GM10248 (cell line): ENCODE measurements around the gene TUBB1.

Experiments used
- CTCF ChIA-PET: fragments of 300-600 bp; sonication (Branson Sonifier 250); formaldehyde crosslinking; extraction: SDS; loops from one replicate; lab custom pipeline; 2021; ENCODE audit warnings: antibody characterized with exemption; lab: Yijun Ruan, JAX
- POLR2A ChIA-PET: fragments of 350-650 bp; sonication (Branson Sonifier 250); formaldehyde crosslinking; extraction: SDS; loops from one replicate; lab custom pipeline; 2020; ENCODE audit warnings: antibody characterized with exemption; lab: Yijun Ruan, JAX
- DNase-seq: peaks from one replicate; pipeline ENCODE4 v3.0.0; 2012; ENCODE audit errors: extremely low spot score
- TF ChIP-seq, protein P1 (sequence below): IDR thresholded peaks from 2 replicates; pipeline ENCODE4 v1.5.1; 2012; ENCODE audit warnings: mild to moderate bottlenecking, low read depth; ENCODE audit errors: extremely low read depth, missing control alignments, control extremely low read depth

The TUBB1 gene

DNA sequence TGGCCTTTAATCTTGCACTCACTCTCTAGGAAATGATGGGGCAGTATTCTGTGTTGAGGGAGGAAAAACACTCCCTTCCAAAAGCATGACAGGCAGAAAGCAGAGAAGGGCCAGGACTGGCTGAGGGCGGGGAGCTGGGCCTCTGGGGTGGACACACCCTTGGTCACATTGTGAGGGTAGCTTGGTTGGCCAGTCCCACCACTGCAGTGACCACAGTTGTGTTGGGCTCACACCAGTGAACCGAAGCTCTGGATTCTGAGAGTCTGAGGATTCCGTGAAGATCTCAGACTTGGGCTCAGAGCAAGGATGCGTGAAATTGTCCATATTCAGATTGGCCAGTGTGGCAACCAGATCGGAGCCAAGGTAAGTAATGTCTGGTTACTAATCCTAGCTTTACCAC lies at the start of gene TUBB1:
Gene TUBB1, plus strand, starts transcription at position 213 of the 400 bp plus-strand sequence. Its CDS starts 94 bp downstream, at position 307.
- TF ChIP-seq, protein P1, sequence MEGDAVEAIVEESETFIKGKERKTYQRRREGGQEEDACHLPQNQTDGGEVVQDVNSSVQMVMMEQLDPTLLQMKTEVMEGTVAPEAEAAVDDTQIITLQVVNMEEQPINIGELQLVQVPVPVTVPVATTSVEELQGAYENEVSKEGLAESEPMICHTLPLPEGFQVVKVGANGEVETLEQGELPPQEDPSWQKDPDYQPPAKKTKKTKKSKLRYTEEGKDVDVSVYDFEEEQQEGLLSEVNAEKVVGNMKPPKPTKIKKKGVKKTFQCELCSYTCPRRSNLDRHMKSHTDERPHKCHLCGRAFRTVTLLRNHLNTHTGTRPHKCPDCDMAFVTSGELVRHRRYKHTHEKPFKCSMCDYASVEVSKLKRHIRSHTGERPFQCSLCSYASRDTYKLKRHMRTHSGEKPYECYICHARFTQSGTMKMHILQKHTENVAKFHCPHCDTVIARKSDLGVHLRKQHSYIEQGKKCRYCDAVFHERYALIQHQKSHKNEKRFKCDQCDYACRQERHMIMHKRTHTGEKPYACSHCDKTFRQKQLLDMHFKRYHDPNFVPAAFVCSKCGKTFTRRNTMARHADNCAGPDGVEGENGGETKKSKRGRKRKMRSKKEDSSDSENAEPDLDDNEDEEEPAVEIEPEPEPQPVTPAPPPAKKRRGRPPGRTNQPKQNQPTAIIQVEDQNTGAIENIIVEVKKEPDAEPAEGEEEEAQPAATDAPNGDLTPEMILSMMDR: no peak
- no peak for DNase-seq
- POLR2A ChIA-PET: no interaction called here
- CTCF ChIA-PET: interaction anchor here (1.6 to 3.5 kb wide), 3 partner anchors 8 to 13 kb away, joined by 4 to 10 read pairs (median 9); partner anchors contain the start of gene ATP5F1E

DNA sequence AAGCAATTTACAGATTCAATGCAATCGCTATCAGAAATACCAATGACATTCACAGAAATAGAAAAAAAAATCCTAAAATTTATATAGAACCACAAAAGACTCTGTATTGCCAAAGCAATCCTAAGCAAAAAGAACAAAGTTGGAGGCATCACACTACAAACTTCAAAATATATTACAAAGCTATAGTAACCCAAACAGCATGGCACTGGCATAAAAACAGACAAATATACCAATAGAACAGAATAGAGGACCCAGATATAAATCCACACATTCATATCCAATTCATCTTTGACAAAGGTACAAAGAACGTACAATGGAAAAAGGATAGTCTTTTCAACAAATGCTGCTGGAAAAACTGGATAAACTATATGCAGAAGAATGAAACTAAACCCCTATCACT lies 49.8 kb upstream of the TUBB1 start:
- POLR2A ChIA-PET: no interaction called here
- CTCF ChIA-PET: no interaction called here
- DNase-seq: no peak
- TF ChIP-seq, protein P1: no peak

DNA sequence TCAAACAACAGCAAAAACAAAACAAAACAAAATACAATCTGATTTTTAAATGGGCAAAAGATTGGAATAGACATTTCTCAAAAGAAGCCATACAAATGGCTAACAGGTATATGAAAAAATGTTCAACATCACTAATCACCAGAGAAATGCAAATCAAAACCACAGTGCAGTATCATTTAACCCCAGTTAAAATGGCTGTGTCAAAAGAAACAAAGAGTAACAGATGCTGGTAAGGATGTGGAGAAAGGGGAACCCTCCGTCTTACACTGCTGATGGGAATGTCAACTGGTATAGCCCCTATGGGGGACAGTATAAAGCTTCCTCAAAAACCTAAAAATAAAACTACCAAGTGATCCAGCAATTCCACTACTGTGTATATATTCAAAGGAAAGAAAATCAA lies 49.1 kb upstream of the TUBB1 start:
- no peak for DNase-seq
- TF ChIP-seq, protein P1: no peak
- CTCF ChIA-PET: no interaction called here
- POLR2A ChIA-PET: no interaction called here

DNA sequence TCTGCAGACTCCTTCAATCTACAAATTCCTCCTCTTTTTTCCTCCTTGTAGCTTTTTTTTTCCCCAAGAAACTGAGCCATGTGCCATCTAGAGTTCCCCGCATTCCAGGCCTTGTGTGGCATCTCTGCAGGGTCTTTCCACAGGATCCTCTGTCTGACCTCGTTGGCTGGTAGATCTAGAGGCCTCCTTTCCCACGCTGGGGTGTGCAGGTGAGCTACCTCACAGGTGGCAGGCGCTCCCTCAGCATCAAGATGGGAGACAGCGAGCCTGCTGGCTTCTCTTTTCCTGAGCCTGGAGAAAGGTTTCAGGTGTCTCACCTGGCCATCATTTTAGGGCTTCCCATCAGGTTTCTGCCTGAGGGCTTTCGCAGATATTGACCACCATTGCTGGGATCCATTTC lies 47.8 kb upstream of the TUBB1 start:
- CTCF ChIA-PET: interaction anchor here (1.2 to 1.6 kb wide), 3 partner anchors 9 to 101 kb away, joined by 3 to 4 read pairs (median 3); no protein-coding TSS in a partner anchor
- DNase-seq: no peak
- POLR2A ChIA-PET: no interaction called here
- TF ChIP-seq, protein P1: no peak

DNA sequence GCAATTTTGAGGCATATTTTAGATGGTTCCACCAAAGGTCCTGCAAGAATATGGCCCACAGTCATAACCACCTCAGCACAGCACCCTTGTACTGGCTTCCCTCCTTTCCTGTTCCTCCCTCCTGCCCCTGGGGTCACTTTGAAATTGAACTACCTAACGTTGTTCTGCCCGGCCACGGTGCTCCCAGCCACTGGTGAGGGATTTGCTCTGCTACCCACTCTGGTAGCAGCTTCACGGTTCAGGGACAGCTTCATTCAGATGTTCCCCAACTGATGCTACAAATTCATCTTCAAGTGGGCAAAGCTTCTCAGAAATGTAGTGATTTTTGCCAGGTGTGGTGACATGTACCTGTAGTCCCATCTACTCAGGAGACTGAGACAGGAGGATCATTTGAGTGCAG lies 46.0 kb upstream of the TUBB1 start:
- ChIA-PET CTCF (no interaction called here), POLR2A (no interaction called here)
- TF ChIP-seq, protein P1: no peak
- DNase-seq: no peak

DNA sequence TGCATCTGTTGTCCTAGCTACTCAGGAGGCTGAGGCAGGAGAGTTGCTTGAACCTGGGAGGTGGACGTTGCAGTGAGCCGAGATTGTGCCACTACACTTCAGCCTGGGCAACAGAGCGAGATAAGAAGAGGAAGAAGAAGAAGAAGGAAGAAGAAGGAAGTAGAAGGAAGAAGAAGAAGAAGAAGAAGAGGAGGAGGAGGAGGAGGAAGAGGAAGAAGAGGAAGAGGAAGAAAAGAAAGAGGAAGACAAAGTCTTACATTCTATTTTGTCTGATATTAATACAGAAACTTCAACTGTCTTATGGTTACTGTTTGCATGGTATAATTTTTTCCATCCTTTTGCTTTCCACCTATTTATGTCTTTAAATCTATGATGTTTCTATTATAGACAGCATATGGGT lies 45.4 kb upstream of the TUBB1 start:
- DNase-seq: no peak
- TF ChIP-seq, protein P1: no peak
- CTCF ChIA-PET: no interaction called here
- POLR2A ChIA-PET: no interaction called here

DNA sequence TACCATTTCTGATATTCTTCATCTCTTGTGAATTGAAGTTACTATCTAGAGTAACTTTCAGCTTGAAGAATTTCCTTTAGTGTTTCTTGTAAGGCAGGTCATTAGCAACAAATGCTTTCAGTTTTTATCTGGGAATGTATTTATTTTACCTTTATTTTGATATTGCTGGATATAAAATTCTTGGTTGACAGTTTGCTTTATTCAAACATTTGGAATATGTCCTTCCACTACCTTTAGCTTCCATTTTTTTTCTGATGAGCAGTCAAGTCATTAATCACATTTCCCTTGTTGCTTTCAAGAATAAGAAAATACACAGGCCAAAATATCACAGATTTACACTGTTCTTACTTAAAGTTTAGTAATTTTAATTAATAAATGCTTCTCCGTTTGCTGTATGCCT lies 43.9 kb upstream of the TUBB1 start:
- ChIA-PET CTCF (interaction anchor here (1.5 to 1.7 kb wide), 2 partner anchors 72 to 75 kb away, joined by 3 to 4 read pairs; no protein-coding TSS in a partner anchor), POLR2A (no interaction called here)
- no peak for DNase-seq
- TF ChIP-seq, protein P1: no peak
